HPDE6-E6E7 (cell line): Measurements from ENCODE around the gene RNF222.
"Not testable (repeated sequence)": the region's sequence is repeated elsewhere in the genome, so short reads cannot be mapped to it uniquely, and the experiment has no call there.

Source experiments
- DNase-seq: peaks from one replicate; pipeline ENCODE4 v3.0.0; 2011; ENCODE audit warnings: missing footprints; ENCODE audit errors: extremely low spot score

RNF222 gene

GRCh38 chr17:8410883-8411238 is 13.2 kb upstream of the RNF222 start:
- no peak for DNase-seq

GRCh38 chr17:8409966-8410882 is 12.6 kb upstream of the RNF222 start:
- DNase-seq = peak; percentile 59

GRCh38 chr17:8408371-8408770 is 10.7 kb upstream of the RNF222 start:
- DNase-seq = peak; percentile 71

GRCh38 chr17:8406174-8406573 is 8.5 kb upstream of the RNF222 start:
- no peak for DNase-seq

- DNase-seq = no peak
Measured at GRCh38 chr17:8405499-8406016, 7.9 kb upstream of the RNF222 start.

- no peak for DNase-seq
Measured at GRCh38 chr17:8402921-8403536, 5.4 kb upstream of the RNF222 start.

- no peak for DNase-seq
Measured at GRCh38 chr17:8401107-8401506, 3.5 kb upstream of the RNF222 start.

- DNase-seq = no peak
Measured at GRCh38 chr17:8398980-8399379, 1.4 kb upstream of the RNF222 start.

GRCh38 chr17:8394497-8394896 is 3.1 kb downstream of the RNF222 start:
- not testable (repeated sequence) for DNase-seq

GRCh38 chr17:8393470-8394231 is 4.0 kb downstream of the RNF222 start:
- DNase-seq = peak; percentile 60

- no peak for DNase-seq
Measured at GRCh38 chr17:8392674-8393469, 4.8 kb downstream of the RNF222 start.

GRCh38 chr17:8392274-8392673 is 5.4 kb downstream of the RNF222 start:
- DNase-seq = no peak

GRCh38 chr17:8391711-8392110 is 5.9 kb downstream of the RNF222 start:
- DNase-seq = peak; percentile 44

GRCh38 chr17:8387914-8388651 is 9.5 kb downstream of the RNF222 start:
- DNase-seq = no peak

- no peak for DNase-seq
Measured at GRCh38 chr17:8386841-8387240, 10.8 kb downstream of the RNF222 start.

GRCh38 chr17:8384801-8385378 is 12.7 kb downstream of the RNF222 start:
- no peak for DNase-seq

GRCh38 chr17:8383143-8383822 is 14.3 kb downstream of the RNF222 start, which contains the start of gene RPL26:
TSS of gene RPL26 (minus strand) at chr17:8383193. CDS start at chr17:8382310, 883 bp downstream.
- peak; percentile 85 for DNase-seq

GRCh38 chr17:8382880-8383142 is 14.8 kb downstream of the RNF222 start:
- DNase-seq = no peak

- DNase-seq = no peak
Measured at GRCh38 chr17:8382052-8382879, 15.4 kb downstream of the RNF222 start.
